SJCRH30 (cell line): ENCODE results near the gene CDHR3. TPM values are rescaled to one million over a fixed set of nuclear protein-coding genes. Genes with fewer than 3 reads are reported as not detected.

Source experiments
- DNase-seq, 2 experiments: peaks; one replicate each; pipeline ENCODE4 v3.0.0-alpha.2; 2015 to 2020
- H3K27ac ChIP-seq: fragments of 250-450 bp; sonication (Bioruptor Pico); 2 replicates; pipeline ENCODE4 v1.5.1; 2020; ENCODE audit warnings: mild to moderate bottlenecking, moderate library complexity
- H3K27me3 ChIP-seq: fragments of 250-450 bp; sonication (Bioruptor Pico); 2 replicates; pipeline ENCODE4 v1.5.1; 2020; ENCODE audit warnings: mild to moderate bottlenecking, moderate library complexity
- H3K36me3 ChIP-seq: fragments of 250-450 bp; sonication (Bioruptor Pico); 2 replicates; pipeline ENCODE4 v1.5.1; 2020; ENCODE audit warnings: mild to moderate bottlenecking, moderate library complexity
- H3K4me1 ChIP-seq: fragments of 250-450 bp; sonication (Bioruptor Pico); 2 replicates; pipeline ENCODE4 v1.5.1; 2020; ENCODE audit warnings: mild to moderate bottlenecking, moderate library complexity
- H3K4me3 ChIP-seq: fragments of 250-450 bp; sonication (Bioruptor Pico); 2 replicates; pipeline ENCODE4 v1.5.1; 2020; ENCODE audit warnings: mild to moderate bottlenecking, moderate library complexity
- H3K9me3 ChIP-seq: fragments of 250-450 bp; sonication (Bioruptor Pico); replicated peaks from 2 replicates; pipeline ENCODE4 v1.5.1; 2020; ENCODE audit warnings: mild to moderate bottlenecking, moderate library complexity
- total RNA-seq: library from RNA; depleted of rRNA; stranded (reverse); fragments of >200 nt; shearing (Covaris generic); gene quantifications from 2 replicates; pipeline ENCODE4 v1.2.3, GENCODE V29; 2014

Gene CDHR3
- total RNA-seq, 1 experiment from 2014 or later = 1.5 TPM

DNA sequence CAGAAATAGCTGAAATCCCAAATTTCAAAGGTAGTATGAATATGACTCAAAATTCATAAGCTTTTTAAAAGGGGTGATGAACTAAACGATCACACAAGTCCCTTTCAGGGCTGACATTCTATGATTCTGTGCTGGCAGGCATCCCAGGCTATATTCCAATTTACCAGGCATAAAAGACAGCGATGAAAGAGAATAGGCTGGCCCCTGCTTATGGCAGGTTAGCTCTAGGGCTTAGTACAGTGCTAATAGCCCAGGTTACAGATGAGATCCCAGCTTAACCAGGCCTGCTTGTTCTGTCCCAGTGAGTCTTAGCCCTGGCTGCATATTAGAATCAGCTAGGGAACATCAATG is 56.4 kb downstream of the CDHR3 start:
- no peaks in the 10 kb centered on the region for H3K4me1 ChIP-seq
- H3K27ac ChIP-seq = no peak overlapping the region
- no peak for DNase-seq
- H3K9me3 ChIP-seq = no peaks in the 10 kb centered on the region
- H3K36me3 ChIP-seq = no peaks in the 10 kb centered on the region
- no peaks in the 10 kb centered on the region for H3K27me3 ChIP-seq
- H3K4me3 ChIP-seq = no peak overlapping the region

DNA sequence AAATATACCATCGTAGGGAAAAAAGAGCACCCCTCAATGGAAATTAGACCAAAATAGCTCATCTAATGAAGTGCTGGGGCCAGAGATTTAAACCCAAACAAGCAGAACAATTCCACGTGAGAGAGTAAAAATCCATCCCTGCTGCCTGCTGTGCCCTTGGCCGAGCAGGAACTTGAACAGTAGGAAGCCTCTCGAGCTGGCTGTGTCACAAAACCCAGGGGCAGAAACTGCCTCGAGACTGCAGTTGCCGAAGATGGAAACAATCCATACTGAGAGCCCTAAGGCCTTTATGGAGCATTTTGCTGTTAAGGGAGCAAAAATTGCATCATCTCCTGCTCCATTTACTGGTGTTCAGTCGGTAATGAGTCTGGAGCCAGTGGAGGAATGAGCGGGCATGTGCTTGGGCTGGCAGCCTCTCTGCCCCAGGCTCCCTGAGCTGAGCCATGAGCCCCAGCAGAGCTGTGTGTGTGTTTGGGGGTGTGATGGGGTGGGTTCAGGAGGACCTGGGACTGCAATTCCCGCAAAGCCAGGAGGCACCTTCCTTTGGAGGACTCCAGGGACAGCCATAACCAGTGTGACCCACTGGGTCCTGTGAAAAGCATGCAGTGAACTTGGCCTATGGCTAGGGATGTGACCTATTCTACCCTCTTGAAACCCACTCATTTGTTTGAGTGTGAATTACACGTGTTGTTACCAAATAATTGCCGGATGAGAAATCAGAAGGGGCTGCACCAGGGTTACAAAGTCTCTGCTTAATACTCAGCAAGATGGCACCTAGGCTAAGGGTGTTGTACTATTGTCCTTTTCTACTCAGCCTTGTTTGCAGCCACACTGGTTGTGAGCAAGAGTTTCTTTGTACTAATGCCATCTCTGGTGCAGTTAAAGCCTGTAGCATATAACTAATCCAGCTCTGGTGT is 58.3 kb downstream of the CDHR3 start:
- H3K9me3 ChIP-seq = no peaks in the 10 kb centered on the region
- no peak for DNase-seq
- H3K36me3 ChIP-seq = no peaks in the 10 kb centered on the region
- no peak overlapping the region for H3K27ac ChIP-seq
- no peak overlapping the region for H3K4me3 ChIP-seq
- no peaks in the 10 kb centered on the region for H3K27me3 ChIP-seq
- H3K4me1 ChIP-seq = no peaks in the 10 kb centered on the region

DNA sequence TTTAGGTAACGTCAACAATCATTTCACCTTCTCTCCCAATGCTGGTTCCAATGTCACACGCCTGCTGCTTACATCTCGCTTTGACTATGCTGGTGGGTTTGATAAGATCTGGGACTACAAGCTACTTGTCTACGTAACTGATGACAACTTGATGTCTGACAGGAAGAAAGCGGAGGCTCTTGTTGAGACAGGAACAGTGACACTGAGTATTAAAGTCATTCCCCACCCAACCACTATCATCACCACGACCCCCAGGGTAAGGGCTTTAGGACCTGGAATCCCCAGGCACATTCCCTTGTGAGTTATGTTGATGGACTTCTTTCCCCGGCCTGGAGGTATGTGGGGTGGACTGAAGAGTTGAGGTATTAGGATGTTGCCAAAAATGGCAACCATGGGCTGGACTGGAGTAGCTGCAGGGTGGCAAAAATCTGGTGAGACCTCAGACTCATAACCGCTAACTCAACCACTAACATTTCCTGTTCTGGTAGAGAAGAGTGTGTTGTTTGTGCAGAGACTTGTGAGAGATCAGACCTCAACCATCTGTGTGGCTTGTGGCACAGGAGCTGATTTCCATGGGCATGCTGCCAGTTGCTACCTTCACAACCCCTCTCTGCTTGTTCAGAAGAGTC is 59.2 kb downstream of the CDHR3 start:
- no peaks in the 10 kb centered on the region for H3K36me3 ChIP-seq
- no peak overlapping the region for H3K27ac ChIP-seq
- no peaks in the 10 kb centered on the region for H3K9me3 ChIP-seq
- no peak overlapping the region for H3K4me3 ChIP-seq
- H3K4me1 ChIP-seq = no peaks in the 10 kb centered on the region
- no peaks in the 10 kb centered on the region for H3K27me3 ChIP-seq
- no peak for DNase-seq

DNA sequence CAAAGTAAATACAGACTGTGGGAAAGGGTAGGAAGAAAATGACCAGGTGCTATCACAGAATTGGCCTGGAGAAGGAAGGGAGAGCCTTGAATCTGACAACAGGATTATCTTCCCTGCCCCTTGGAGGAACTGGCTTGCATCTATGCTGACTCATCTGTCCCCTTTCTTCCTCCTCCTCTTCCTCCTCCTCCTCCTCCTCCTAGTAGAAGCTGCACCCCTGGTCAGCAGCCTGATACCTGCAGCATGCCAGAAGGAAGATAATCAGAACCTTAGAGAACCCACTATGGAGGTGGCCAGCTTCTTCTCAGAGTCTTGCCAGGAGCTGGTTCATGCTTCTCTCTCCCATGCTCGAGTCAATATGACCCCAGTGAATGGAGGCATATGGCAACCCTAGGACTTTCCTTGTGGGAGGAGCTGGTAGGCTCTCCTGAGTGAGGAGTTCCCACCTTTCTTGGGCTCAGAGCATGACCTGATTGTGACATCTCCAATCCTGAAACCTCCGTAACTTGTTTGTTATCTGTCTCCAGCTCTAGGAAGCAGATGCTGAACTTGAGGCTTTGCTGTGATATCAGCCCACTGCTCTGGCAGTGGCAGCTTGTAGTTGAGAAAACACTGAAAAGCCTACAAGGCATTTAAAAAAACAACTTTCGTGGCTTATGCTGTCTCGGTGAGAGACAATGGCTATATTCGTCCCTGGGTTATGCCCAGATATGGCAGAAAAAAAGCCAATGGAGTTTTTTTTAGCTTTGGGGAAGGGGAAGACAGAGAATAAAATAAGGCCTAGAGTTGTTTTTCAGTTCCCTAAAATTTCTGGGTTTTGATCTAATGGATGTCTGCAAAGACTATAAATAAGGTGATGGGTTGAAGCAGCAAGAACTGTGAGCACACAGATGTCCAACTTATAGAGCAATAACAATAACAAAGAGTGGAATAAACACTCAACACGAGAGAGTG is 60.6 kb downstream of the CDHR3 start:
- H3K27me3 ChIP-seq = no peaks in the 10 kb centered on the region
- no peaks in the 10 kb centered on the region for H3K36me3 ChIP-seq
- H3K4me1 ChIP-seq = no peaks in the 10 kb centered on the region; the same call in 1 of the 2 replicates
- H3K27ac ChIP-seq = no peak overlapping the region
- H3K9me3 ChIP-seq = no peaks in the 10 kb centered on the region
- DNase-seq = no peak
- no peak overlapping the region for H3K4me3 ChIP-seq

DNA sequence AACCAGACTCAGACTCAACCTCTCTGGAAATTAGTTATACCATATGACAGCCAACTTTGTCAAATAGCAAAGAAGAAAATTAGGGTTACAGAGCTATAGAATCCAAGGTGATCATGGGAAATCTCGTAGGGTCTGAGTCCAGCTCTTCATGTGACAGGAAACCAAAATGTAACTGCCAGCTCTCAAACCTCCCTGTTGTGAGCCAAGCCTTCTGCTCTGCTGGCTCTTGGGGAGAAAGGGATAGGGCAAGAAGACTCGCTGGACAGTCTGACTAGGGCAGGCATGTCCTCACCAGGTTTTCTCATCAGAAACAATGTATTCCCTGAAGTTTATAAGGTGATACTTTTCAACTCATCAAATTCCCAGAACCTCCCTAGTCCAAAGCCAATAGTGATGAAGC is 63.0 kb downstream of the CDHR3 start:
- Histone ChIP-seq H3K4me3 (no peak overlapping the region), H3K9me3 (no peaks in the 10 kb centered on the region), H3K36me3 (no peaks in the 10 kb centered on the region), H3K4me1 (peaks cover 9% of the 10 kb centered on the region), H3K27ac (no peak overlapping the region), H3K27me3 (no peaks in the 10 kb centered on the region)
- no peak for DNase-seq

DNA sequence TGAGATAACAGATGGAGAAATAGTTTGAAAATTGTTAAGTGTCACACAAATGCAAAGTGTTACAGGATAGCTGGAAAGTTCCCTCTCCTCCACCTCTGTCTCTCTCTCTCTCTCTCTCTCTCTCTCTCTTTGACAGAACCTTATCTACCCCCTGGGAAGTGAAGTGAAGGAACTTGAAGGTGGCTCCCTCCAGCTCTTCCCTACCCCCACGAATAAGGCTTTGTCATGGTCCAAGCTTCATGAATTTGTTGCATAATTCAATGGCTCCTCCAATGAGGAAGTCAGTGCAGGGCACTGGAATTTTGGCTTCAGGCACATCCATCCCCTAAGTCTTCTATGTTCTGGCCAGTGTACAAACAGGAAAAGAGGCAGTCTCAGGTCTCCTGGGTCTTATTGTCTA is 66.4 kb downstream of the CDHR3 start:
- Histone ChIP-seq H3K27me3 (no peaks in the 10 kb centered on the region), H3K4me1 (peaks cover 13% of the 10 kb centered on the region), H3K27ac (no peak overlapping the region), H3K36me3 (no peaks in the 10 kb centered on the region), H3K9me3 (no peaks in the 10 kb centered on the region), H3K4me3 (no peak overlapping the region)
- DNase-seq = no peak

DNA sequence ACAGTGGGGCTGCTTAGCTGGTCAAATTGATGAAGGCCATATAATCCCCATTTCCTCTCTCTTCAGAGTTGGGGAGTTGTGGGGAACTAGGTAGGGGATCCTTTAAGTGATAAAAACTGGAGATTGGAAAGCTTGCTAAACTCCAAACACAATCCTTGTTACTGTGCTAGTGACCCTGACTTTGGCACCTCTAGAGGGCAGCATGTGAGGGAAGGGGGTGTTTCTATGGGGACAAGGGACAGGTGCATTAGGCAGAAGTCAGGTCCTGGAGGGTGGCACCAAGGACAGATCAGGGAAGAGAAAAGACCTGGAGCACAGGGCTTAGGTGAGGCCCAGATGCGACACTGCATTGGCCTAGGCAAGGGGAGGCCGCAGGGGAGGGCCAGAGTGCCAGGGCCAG is 66.9 kb downstream of the CDHR3 start:
- H3K27me3 ChIP-seq = no peaks in the 10 kb centered on the region

DNA sequence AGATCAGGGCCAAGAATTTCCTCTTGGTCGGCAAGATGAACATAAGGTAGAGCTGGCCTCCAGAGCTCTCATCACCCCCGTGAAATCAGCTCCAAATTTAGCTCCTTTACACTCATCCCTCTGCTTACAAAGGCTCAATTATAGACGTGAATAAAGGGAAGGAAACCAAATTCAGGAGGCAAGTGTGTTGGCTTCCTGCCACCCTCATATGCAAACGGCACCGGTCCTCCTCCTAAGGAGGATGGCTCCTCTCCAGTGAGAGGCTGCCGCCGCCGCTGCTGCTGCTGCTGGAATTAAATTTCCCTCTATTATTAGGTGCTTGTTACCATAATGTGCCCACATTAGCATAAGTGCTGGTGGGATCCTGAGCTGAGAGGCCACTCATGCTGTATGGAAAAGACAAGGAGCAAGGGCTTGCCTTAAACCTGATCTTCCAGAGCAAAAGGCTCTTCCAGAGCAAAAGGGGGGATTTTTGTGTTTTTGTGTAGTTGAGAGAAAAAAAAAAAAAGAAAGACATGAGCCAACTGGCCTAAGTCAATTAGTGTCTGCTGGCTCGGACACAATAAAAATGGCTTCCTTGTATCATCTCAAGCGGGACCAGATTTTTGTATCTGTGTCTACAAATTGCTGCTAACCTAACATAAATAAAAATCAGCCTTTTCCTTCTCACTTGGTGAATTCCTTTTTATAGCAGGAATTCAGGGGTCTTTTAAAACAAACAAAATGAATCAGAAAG is 68.4 kb downstream of the CDHR3 start:
- peak overlapping the region; percentile 13; the same call in 1 of the 2 replicates for H3K27ac ChIP-seq
- H3K4me1 ChIP-seq = peaks cover 13% of the 10 kb centered on the region
- peak; percentile 72 to 82 for DNase-seq
- peak overlapping the region; percentile 34 for H3K4me3 ChIP-seq
- no peaks in the 10 kb centered on the region for H3K9me3 ChIP-seq
- no peaks in the 10 kb centered on the region for H3K27me3 ChIP-seq
- H3K36me3 ChIP-seq = no peaks in the 10 kb centered on the region

More for the DNA sequence above, 66.9 kb downstream of the CDHR3 start:
- Histone ChIP-seq H3K27ac (no peak overlapping the region), H3K4me3 (no peak overlapping the region), H3K4me1 (peaks cover 13% of the 10 kb centered on the region), H3K9me3 (no peaks in the 10 kb centered on the region), H3K36me3 (no peaks in the 10 kb centered on the region)
- DNase-seq = no peak

DNA sequence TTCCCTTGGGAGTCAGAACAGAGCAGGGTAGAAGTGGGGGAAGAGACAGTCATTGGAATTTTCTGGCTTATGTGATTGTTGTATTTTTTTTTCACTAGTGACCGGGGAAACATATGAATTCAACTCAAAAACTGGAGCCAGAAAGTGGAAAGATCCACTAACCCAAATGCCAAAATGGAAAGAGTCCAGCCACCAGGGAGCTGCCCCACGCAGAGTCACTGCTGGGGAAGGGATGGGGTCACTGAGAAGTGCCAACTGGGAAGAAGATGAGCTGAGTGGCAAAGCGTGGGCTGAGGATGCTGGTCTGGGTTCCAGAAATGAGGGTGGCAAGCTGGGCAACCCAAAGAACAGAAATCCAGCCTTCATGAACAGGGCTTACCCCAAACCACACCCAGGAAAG is 69.2 kb downstream of the CDHR3 start:
- Histone ChIP-seq H3K4me1 (peaks cover 13% of the 10 kb centered on the region), H3K27me3 (no peaks in the 10 kb centered on the region), H3K36me3 (no peaks in the 10 kb centered on the region), H3K9me3 (no peaks in the 10 kb centered on the region), H3K27ac (no peak overlapping the region), H3K4me3 (no peak overlapping the region; the same call in 1 of the 2 replicates)
- DNase-seq = no peak

DNA sequence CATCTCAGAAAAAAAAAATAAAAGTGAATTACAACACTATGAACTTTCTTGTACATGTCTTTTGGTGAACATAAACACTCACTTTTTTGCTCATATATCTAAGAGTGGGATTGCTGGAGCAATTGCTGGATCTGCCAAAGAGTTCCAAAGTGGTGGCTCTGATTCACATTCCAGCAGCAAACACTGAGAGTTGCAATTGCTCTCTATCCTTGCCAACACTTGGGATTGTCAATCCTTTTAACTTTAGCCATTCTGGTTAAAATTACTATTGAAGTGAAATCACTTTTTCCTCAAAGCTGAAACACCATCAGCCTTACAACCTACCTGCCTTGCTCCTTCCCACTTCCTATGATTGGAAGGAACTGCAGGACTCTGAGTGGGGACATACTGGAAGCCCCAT is 70.7 kb downstream of the CDHR3 start:
- DNase-seq = no peak
- no peaks in the 10 kb centered on the region for H3K36me3 ChIP-seq
- H3K4me1 ChIP-seq = peaks cover 13% of the 10 kb centered on the region
- no peak overlapping the region for H3K27ac ChIP-seq
- no peaks in the 10 kb centered on the region for H3K9me3 ChIP-seq
- H3K27me3 ChIP-seq = no peaks in the 10 kb centered on the region
- no peak overlapping the region for H3K4me3 ChIP-seq

DNA sequence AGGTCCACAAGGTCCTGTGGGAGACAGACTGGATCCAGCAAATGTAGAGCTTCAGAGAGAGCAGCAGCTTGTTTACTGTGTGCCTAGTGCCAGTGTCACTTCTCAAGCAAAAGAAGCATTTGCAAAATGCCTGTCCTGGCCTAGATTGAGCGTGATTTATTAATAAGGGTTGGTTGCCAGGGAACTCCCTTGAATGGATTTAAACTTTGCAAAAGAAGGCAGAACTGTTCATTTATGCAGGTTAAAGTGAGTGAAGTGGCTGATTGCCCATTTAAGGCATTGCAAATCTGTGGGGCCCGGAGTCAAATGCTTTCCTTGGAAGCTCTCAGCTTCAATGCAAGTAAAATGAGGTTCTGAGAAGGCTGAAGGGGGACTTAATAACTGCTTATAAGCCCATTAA is 71.3 kb downstream of the CDHR3 start:
- no peak for DNase-seq
- Histone ChIP-seq H3K4me1 (peaks cover 16% of the 10 kb centered on the region), H3K36me3 (no peaks in the 10 kb centered on the region), H3K27ac (no peak overlapping the region), H3K27me3 (no peaks in the 10 kb centered on the region), H3K9me3 (no peaks in the 10 kb centered on the region), H3K4me3 (no peak overlapping the region)

DNA sequence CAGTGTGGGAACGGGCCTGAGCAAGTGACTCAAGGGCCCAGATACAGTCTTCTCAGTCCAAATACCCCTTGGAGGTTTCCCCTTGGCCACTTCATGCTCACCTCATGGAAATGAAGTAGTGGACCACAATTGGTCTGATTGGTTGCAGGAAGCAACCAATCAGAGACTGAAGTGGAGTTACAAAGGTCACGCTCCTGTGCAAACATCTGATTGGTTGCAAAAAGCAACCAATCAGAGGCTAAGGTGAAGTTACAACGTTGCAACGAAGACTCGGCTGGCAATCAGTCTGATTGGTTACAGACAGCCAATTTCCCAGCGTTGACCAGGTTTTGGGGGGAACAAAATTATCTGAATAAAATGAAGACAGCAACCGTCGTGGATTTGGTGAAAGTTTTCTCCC is 72.5 kb downstream of the CDHR3 start:
- no peaks in the 10 kb centered on the region for H3K9me3 ChIP-seq
- H3K36me3 ChIP-seq = no peaks in the 10 kb centered on the region
- no peak overlapping the region for H3K27ac ChIP-seq
- peaks cover 21% of the 10 kb centered on the region for H3K4me1 ChIP-seq
- H3K27me3 ChIP-seq = no peaks in the 10 kb centered on the region
- no peak overlapping the region for H3K4me3 ChIP-seq
- no peak for DNase-seq

DNA sequence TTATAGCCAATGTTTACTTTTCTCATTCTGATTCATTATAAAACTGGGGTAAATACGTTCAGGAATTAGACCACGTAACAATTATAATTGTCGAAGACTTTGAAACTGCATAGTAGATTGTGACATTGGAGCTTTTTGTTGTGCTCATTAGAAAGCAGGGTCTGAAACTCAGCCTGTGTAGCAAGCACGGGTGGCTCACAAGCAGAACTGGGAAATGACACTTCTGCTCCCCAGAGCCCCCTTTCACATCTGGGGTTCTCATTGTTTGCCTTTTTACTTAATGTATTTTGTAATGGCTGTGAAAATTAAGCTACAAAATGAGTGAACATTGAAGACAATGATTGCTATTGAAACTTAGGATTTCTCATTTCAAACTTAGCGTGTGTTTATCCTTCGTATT is 72.9 kb downstream of the CDHR3 start:
- no peaks in the 10 kb centered on the region for H3K9me3 ChIP-seq
- H3K27ac ChIP-seq = no peak overlapping the region
- no peak overlapping the region for H3K4me3 ChIP-seq
- H3K36me3 ChIP-seq = no peaks in the 10 kb centered on the region
- H3K27me3 ChIP-seq = no peaks in the 10 kb centered on the region
- DNase-seq = no peak
- peaks cover 17% of the 10 kb centered on the region for H3K4me1 ChIP-seq

DNA sequence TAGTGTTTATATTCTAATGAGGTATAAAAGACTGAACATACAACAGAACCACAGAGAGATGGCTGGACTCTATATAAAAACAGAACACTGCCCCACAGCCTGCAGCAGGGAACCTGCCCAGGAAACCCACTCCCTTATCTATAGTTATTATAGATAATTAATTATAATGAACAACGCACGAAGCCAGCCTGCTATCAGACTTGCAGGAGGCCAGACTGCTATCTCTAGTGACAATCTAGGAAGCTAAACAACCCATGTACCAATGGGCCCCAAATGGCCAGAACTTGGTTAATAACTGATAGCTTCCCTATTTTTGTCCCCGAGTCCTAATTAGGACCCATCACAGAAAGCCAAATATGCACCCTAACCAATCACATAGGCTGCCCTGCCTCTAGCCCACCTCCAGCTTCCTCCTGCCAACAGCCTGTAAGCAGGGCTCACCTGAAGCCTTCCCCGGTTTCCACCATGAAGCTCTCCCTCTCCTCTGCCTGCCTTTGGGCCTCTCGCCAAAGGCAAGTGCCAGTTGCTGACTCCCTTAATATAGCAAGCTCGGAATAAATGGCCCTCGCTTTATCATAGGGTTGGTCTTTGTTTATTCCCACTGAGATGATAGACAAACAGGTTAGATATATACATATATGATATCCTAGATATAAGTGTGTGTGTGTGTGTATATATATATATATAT is 74.6 kb downstream of the CDHR3 start:
- Histone ChIP-seq H3K36me3 (no peaks in the 10 kb centered on the region), H3K4me1 (peaks cover 12% of the 10 kb centered on the region; the same call in 1 of the 2 replicates), H3K27me3 (no peaks in the 10 kb centered on the region), H3K27ac (no peak overlapping the region), H3K9me3 (no peaks in the 10 kb centered on the region), H3K4me3 (no peak overlapping the region)
- no peak for DNase-seq
